Endometrial microvascular endothelial cells (primary cell): ENCODE measurements around the gene MED16. TPM values are rescaled to one million over a fixed set of nuclear protein-coding genes. Genes with fewer than 3 reads are reported as not detected.

Experiments
- total RNA-seq: library from RNA; depleted of rRNA; stranded (reverse); fragments of >200 nt; gene quantifications from one replicate; pipeline ENCODE4 v1.2.3, GENCODE V29; 2015; ENCODE audit errors: inconsistent ontology term

MED16 gene
- total RNA-seq, 1 donor from 2014 or later = 48.9 TPM

Other genes with a start within 250 kb of the MED16 start
- gene RNF126, start 230.0 kb downstream of the MED16 start, total RNA-seq = 136 TPM
- gene FSTL3, start 216.8 kb downstream of the MED16 start, total RNA-seq = 55.0 TPM
- gene PRSS57, start 197.7 kb downstream of the MED16 start, total RNA-seq = not detected
- not detected for gene PALM, start 184.3 kb downstream of the MED16 start, total RNA-seq
- gene MISP, start 142.1 kb downstream of the MED16 start, total RNA-seq = not detected
- 307 TPM for gene PTBP1, start 95.7 kb downstream of the MED16 start, total RNA-seq
- 1.5 TPM for gene PLPPR3, start 71.2 kb downstream of the MED16 start, total RNA-seq
- not detected for gene AZU1, start 65.3 kb downstream of the MED16 start, total RNA-seq
- not detected for gene PRTN3, start 52.2 kb downstream of the MED16 start, total RNA-seq
- gene ELANE, start 40.9 kb downstream of the MED16 start, total RNA-seq = not detected
- gene CFD, start 33.5 kb downstream of the MED16 start, total RNA-seq = 5.4 TPM
- gene RNU6-9, start 297 bp upstream of the MED16 start, total RNA-seq = not detected
- 52.3 TPM for gene R3HDM4, start 20.0 kb upstream of the MED16 start, total RNA-seq
- not detected for gene KISS1R, start 24.1 kb upstream of the MED16 start, total RNA-seq
- gene ARID3A, start 32.8 kb upstream of the MED16 start, total RNA-seq = 9.1 TPM
- 49.7 TPM for gene WDR18, start 91.2 kb upstream of the MED16 start, total RNA-seq
- gene GRIN3B, start 107.2 kb upstream of the MED16 start, total RNA-seq = not detected
- gene TMEM259, start 127.9 kb upstream of the MED16 start, total RNA-seq = 124 TPM
- gene RNU6-2, start 128.3 kb upstream of the MED16 start, total RNA-seq = not detected
- gene CNN2, start 133.4 kb upstream of the MED16 start, total RNA-seq = 237 TPM
- gene ABCA7, start 146.9 kb upstream of the MED16 start, total RNA-seq = 1.8 TPM
- 14.0 TPM for gene ARHGAP45, start 174.0 kb upstream of the MED16 start, total RNA-seq
- gene POLR2E, start 202.2 kb upstream of the MED16 start, total RNA-seq = 304 TPM
- 459 TPM for gene GPX4, start 210.8 kb upstream of the MED16 start, total RNA-seq